Measurements from ENCODE around the gene VAC14.

VAC14 gene

DNA sequence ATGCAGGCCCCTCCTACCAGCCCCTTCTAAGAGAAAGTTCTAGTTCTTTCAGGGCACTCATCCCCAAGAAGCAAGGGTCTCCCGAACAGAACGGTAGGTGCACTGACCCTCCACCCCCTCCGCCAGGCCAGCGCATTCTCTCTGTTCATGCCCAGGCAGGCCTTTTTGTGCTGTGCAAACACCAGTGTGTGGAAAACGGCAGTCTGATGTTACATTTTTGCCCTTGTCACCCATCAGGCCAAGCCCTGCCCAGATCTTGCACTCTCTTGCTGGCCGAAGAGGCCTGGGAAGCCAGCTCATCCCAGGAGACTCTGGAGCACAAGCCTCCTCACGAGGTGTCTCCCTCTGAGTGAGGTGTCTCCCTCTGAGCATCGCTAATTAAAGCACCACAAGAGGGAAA lies 99.0 kb downstream of the VAC14 start:
- no peak for TF ChIP-seq POLR2A (IDR thresholded peaks at IDR 0.05; ENCODE audit: low read depth, low read length)
- no peak for DNase-seq (ENCODE audit: insufficient read length, low spot score)
- no peak for FAIRE-seq

DNA sequence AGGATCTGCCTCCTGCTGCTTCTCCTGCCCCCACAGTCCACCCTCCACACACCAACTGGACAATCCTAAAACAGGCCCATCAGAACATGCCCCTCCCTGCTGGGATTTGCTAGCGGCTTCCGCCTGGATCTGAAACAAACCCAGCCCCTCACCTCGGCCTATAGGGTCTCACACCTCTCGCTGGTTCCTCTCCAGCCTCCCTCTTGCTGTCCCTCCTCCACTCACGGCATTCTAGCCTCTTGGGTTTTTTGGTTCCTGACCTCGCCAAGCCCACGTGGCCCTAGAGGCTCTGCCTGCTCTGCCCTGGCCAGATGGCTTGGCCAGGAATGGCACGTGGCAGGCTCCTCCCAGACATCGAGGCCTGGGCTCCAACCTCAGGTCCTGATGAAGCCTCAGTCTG lies 99.4 kb downstream of the VAC14 start:
- DNase-seq (ENCODE audit: insufficient read length, low spot score) = no peak
- no peak for TF ChIP-seq POLR2A (IDR thresholded peaks at IDR 0.05; ENCODE audit: low read depth, low read length)
- no peak for FAIRE-seq

DNA sequence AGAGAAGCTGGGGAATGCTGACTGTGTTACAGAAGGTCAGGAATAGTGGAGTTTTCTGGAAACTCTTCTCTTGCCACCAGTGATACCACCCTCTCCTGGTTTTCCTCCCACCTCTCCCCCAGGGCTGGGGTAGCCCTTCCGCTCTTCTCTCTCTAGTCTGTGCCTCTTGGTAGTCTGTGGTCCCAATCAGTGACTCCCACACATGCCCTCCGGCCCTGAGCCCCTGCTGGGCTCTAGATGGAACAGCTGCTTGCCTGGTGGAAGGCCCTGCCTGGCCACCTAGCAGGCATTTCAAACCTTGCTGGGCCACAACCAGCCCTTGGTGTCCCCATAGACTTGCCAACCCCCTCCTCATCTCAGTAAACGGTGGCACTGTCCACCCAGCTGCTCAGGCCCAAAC lies 99.9 kb downstream of the VAC14 start:
- no peak for FAIRE-seq
- no peak for TF ChIP-seq POLR2A (IDR thresholded peaks at IDR 0.05; ENCODE audit: low read depth, low read length)
- DNase-seq (ENCODE audit: insufficient read length, low spot score) = no peak

DNA sequence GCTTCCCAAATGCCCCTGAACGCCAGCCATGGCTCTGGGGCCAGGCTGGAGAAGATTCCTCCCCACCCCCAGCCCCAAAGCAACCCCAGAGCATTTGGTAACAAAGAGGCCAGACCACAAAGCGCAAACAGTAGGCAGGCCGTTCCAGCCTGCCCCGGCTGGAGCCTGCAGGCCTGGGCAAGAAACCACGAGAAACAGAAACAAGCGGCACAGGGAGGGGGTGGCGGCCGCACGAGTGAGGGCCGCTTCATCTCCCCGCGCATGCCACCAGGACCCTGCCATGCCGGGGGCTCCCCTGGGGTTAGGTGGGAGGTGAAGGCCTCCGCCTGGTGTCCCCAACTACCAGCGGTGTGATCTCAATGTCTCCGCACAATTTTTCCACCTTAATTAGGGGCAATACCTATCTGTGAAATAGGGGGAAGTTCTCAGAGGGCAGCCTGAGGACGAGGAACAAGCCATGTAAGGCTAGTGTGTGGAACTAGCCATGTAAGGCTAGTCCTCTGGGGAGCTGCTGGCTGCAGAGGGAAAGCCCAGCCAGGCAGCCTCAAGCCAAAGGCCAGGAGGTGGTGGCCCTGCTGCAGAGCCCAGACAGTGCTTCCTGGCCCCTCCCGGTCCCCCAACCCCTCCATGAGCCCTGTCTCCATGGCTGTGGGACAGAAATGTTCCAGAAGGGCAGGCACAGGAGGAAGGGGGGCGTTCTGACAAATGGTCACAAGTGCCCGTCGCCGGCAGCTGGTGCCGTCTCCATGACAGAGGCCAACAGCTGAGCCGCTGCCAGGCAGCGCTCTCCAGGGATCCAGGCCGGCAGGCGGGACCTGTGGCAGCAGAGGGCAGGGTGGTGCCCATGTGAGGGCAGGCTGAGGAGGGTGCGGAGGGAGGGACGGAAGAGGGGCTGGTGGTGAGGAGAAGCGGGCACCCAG lies 100.6 kb downstream of the VAC14 start:
- DNase-seq (ENCODE audit: insufficient read length, low spot score) = no peak
- no peak for TF ChIP-seq POLR2A (IDR thresholded peaks at IDR 0.05; ENCODE audit: low read depth, low read length)
- FAIRE-seq = no peak

DNA sequence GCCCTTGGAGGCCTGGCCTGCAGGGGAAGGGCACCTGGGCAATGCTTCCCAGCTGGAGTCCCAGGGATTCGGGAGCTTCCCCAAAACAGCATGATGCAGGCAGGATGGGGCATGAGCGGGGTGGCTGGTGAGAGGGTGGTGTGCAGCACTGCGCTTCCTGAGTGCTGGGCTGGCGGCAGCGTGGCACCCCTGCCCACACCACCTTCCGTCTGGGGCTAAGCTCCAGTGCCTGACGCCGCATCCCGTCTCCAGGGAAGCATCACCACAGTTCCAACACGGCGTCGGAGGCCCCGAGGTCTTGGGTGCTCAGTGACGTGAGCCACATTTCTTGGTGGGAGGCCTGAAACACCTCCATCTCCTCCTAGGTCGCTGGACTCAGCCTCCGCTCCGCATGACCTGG lies 101.3 kb downstream of the VAC14 start:
- FAIRE-seq (no peak), DNase-seq (ENCODE audit: insufficient read length, low spot score) (no peak)
- TF ChIP-seq POLR2A (IDR thresholded peaks at IDR 0.05; ENCODE audit: low read depth, low read length) = no peak

DNA sequence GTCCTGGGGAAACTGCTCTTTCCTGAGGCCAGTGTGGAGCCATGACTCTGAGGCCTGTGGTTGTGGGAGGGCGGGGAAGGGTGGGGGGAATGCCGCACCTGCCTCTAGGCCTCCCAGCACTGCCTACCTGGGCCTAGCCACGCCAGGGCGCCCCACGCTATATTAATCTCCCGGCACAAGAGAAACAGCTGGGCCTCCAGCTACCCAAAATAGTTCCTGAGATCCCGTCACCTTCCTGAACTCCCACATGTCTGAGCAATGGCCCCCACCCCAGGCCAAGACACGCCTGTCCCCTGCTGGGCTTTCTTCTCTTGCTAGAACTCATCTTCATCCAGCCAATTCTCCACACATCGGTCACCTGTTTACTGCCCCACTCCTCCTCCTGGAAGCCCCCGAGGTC lies 102.1 kb downstream of the VAC14 start:
- FAIRE-seq (no peak), DNase-seq (ENCODE audit: insufficient read length, low spot score) (no peak)
- no peak for TF ChIP-seq POLR2A (IDR thresholded peaks at IDR 0.05; ENCODE audit: low read depth, low read length)

DNA sequence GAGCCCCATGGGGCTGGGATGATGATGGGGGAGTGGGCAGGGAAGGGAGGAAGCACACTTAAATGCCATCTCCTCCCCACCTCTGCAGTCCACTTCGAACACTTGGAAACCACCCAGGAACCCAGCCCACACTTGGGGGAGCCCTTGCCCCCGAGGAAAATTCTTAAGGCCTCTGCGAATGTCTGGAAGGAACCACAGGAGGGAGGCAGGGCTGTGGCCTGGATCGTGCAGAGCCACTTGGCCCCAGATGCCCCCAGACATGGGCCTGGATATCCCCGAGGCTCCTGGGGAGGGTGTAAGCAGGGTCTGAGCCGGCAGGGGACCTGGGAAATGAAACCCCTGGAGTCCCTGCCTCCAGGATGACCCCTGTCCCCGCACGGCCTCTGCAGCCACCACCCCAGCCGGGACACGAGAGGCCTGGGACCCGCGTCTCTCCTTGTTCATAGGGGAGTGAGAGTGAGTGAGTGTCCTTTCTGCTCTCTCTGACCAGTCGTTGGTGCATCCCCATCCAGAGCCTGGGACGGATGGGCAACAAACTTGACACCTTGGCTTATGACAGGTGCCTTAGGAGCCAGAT lies 103.3 kb downstream of the VAC14 start:
- FAIRE-seq (no peak), DNase-seq (ENCODE audit: insufficient read length, low spot score) (no peak)

DNA sequence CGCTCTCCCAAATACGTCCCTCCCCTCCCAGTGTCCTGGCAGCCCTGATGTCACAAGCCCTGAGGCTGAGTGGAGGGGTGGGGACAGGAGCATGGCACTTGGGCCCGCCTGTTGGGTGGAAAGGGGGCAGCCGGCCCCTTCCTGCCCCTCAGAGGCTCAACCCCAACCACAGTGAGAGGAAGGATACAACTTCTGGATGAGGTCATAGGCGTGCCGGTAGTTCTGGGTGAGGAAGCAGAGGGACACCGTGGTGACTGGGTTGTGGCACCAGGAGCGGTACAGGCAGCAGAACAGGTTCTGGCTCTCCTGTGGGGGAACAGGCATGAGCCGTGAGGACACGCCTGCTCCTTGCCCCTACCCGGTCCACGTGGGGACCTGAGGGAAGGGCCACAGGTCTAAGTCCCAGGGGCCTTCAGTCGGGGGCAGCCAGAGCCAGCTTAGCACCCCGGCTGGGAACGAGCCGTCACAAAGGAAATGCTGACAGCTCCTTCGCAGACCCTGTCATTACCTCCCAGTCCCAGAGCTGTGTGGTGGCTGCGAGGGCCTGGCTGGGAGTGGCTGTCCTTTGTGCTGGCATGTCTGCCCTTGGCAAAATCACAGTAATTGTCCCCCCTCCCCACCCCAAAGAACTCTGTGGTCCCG lies 103.9 kb downstream of the VAC14 start:
- TF ChIP-seq POLR2A (IDR thresholded peaks at IDR 0.05; ENCODE audit: low read depth, low read length) = no peak
- no peak for FAIRE-seq

More for the DNA sequence above, 103.3 kb downstream of the VAC14 start:
- TF ChIP-seq POLR2A (IDR thresholded peaks at IDR 0.05; ENCODE audit: low read depth, low read length) = no peak

DNA sequence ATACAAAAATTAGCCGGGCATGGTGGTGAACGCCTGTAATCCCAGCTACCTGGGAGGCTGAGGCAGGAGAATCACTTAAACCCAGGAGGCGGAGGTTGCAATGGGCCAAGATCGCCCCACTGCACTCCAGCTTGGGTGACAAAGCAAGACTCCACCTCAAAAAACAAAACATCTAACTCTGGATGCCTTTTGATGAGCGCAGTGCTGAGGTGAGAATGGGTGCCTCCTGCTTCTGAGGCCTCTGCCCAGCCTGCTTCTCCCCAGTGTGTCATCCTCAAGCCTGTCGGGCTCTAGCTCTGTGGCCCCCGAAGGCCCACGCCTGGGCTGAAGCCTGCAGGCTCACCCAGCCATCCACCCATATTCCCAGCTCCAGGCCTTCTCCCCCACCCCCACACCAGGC lies 104.6 kb downstream of the VAC14 start:
- FAIRE-seq (no peak), DNase-seq (ENCODE audit: insufficient read length, low spot score) (no peak)
- TF ChIP-seq POLR2A (IDR thresholded peaks at IDR 0.05; ENCODE audit: low read depth, low read length) = no peak

More for the DNA sequence above, 103.9 kb downstream of the VAC14 start:
- DNase-seq (ENCODE audit: insufficient read length, low spot score) = no peak

DNA sequence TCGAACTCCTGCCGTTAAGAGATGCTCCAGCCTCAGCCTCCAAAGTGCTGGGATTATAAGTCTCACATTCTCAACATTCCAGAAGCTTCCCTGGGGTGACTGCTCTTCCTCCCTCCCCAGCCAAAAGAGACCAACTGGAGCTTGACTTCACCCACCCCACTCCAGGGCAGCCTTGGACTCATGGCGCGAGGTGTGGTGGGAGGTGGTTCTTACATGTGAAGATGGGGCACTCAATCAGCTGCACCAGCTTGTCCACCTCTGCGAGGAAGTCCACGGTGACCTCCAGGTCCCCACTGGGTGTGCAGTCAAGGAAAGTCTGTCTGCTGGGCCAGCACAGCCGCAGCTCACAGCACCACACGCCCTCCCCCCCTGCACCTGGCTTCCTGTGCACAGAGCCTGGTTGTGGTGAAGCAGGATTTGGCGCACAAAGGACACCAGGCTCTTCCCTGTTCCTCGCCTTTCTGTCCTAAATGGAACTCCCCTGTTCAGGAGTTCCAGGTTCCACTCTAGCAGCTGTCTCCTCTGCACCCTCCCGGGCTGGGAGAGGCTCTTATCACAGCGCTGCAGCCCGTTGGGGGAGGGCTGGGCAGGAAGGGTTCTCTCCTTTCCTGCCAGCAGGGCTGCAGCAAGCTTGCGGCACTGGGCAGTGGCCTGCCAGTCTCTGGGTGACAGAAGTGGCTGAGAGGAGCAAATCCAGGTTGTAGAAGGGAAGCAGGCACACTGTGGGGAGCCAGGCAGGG lies 105.5 kb downstream of the VAC14 start:
- TF ChIP-seq POLR2A (IDR thresholded peaks at IDR 0.05; ENCODE audit: low read depth, low read length) = no peak; the same call in 1 of the 2 replicates
- DNase-seq (ENCODE audit: insufficient read length, low spot score) = no peak
- FAIRE-seq = no peak

DNA sequence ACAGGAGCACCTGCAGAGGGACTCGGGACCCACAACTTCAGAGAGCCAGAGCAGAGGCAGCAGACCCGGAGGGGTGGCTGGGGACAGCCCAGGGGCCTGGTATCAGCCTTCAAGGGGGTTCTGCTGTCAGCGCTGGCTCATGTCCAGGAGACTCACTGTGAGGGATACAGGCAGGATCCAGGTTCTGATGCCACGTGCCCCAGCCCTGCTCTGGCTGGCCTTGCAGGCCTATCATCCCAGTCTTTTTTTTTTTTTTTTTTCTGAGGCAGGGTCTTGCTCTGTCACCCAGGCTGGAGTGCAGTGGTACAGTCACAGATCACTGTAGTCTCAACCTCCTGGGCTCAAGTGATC lies 106.1 kb downstream of the VAC14 start:
- FAIRE-seq (no peak), DNase-seq (ENCODE audit: insufficient read length, low spot score) (no peak)
- no peak for TF ChIP-seq POLR2A (IDR thresholded peaks at IDR 0.05; ENCODE audit: low read depth, low read length)

DNA sequence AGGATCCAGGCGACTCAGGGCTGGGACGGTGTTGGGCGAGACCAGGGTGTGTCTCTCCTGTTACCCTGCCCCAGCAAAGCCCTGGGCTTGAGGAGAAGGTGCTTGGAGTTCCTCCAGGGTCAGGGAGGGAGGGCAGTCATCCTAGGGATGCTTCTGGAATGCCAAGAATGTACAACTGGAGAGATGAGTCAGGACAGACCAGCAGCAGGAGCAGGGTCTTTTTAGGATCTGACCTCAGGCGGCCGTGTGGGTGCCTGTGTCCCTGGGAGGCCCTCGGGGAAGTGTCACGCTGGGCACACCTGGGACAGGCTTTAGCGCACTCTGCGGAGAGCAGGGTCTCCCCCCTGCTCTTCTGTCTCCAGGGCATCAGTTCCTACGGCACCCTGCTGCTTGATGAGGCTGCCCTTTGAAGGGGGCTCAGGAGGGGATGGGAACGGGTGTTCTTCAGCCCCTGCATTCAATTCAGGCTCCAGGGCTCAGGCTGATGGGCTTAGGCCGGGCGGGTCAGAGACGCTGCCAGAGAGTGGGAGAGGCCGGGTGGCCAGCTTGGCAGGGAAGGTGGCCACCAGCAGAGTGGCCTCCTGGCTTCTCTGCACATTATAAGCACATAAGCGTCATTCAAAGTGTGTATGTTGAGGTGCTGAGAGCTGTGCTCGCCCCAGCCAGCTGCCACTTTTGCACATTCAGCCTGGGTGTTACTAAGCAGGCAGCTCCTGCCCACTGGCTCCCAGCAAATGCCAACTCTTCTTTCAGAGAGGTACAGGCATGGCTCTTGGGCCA lies 106.7 kb downstream of the VAC14 start:
- peak; percentile 97 for DNase-seq (ENCODE audit: insufficient read length, low spot score)
- TF ChIP-seq POLR2A (IDR thresholded peaks at IDR 0.05; ENCODE audit: low read depth, low read length) = no peak
- peak; percentile 57 for FAIRE-seq
